ENCODE results near the gene TNS4. TPM values are rescaled to one million over a fixed set of nuclear protein-coding genes. Genes with fewer than 3 reads are reported as not detected.

The TNS4 gene
- total RNA-seq, 1 donor from 2014 or later = 0.16 TPM

- no peak for DNase-seq (ENCODE audit: low spot score)
These were observed 27.7 kb downstream of the TNS4 start for GRCh38 chr17:40473573-40474365.

- no peak for DNase-seq (ENCODE audit: low spot score)
These were observed 28.5 kb downstream of the TNS4 start for GRCh38 chr17:40472733-40473452.

- no peak for DNase-seq (ENCODE audit: low spot score)
These were observed 29.3 kb downstream of the TNS4 start for GRCh38 chr17:40471846-40472732.

- no peak for DNase-seq (ENCODE audit: low spot score)
These were observed 30.2 kb downstream of the TNS4 start for GRCh38 chr17:40470932-40471828.

GRCh38 chr17:40469805-40470675 lies 31.4 kb downstream of the TNS4 start:
- no peak for DNase-seq (ENCODE audit: low spot score)

GRCh38 chr17:40468560-40468959 lies 32.9 kb downstream of the TNS4 start:
- no peak for DNase-seq (ENCODE audit: low spot score)

- DNase-seq (ENCODE audit: low spot score) = no peak
These were observed 34.0 kb downstream of the TNS4 start for GRCh38 chr17:40467281-40467867.

- DNase-seq (ENCODE audit: low spot score) = no peak
These were observed 35.0 kb downstream of the TNS4 start for GRCh38 chr17:40466298-40466971.

GRCh38 chr17:40464392-40464855 lies 37.0 kb downstream of the TNS4 start:
- DNase-seq (ENCODE audit: low spot score) = no peak

GRCh38 chr17:40463122-40463550 lies 38.3 kb downstream of the TNS4 start:
- no peak for DNase-seq (ENCODE audit: low spot score)

GRCh38 chr17:40462343-40463121 lies 38.9 kb downstream of the TNS4 start:
- DNase-seq (ENCODE audit: low spot score) = no peak

GRCh38 chr17:40461732-40462342 lies 39.6 kb downstream of the TNS4 start:
- DNase-seq (ENCODE audit: low spot score) = no peak

GRCh38 chr17:40460968-40461731 lies 40.3 kb downstream of the TNS4 start:
- DNase-seq (ENCODE audit: low spot score) = no peak

- DNase-seq (ENCODE audit: low spot score) = no peak
These were observed 40.8 kb downstream of the TNS4 start for GRCh38 chr17:40460604-40460967.

- no peak for DNase-seq (ENCODE audit: low spot score)
These were observed 41.5 kb downstream of the TNS4 start for GRCh38 chr17:40459636-40460603.

Measured in mesenteric fat pad (tissue), 1 donor.